Keratinocyte (primary cell): ENCODE data around the gene SPRY1.

Experiments
- CTCF ChIP-seq, 3 experiments: IDR thresholded peaks in 1 of 3; conservative IDR thresholded peaks in 1 of 3; optimal IDR thresholded peaks in 1 of 3; 2 replicates in 2 of 3; 3 replicates in 1 of 3; pipeline versions ENCODE3 to v1.5.1; 2011; ENCODE audit warnings: low read length in 3 of 3, mild to moderate bottlenecking in 3 of 3, moderate library complexity in 2 of 3, control low read depth in 1 of 3, inconsistent platforms in 1 of 3; ENCODE audit not compliant: insufficient read depth in 2 of 3; ENCODE audit errors: extremely low read depth in 1 of 3
- EZH2 ChIP-seq: IDR thresholded peaks from one replicate; pipeline ENCODE4 v1.6.1; 2012; ENCODE audit warnings: inconsistent platforms, mild to moderate bottlenecking, low read length, moderate library complexity

- TF ChIP-seq CTCF (optimal IDR thresholded peaks at IDR 0.05 in 1 of 3, IDR thresholded peaks at IDR 0.05 in 1 of 3, conservative IDR thresholded peaks at IDR 0.05 in 1 of 3; ENCODE audit: extremely low read depth in 1 of 3, insufficient read depth in 2 of 3, low read length in 3 of 3) (no peak), EZH2 (no peak)
These were observed 17.8 kb upstream of the SPRY1 start for GRCh38 chr4:123378794-123379193.
